GM23338 (cell line): ENCODE results near the gene DNAJC16. TPM values are rescaled to one million over a fixed set of nuclear protein-coding genes. Genes with fewer than 3 reads are reported as not detected.

Source experiments
- ATAC-seq: fragments of 200-7000 bp; cut with Tn5 transposase; 3 replicates; pipeline ENCODE4 v1.9.1; 2020
- DNase-seq: peaks from one replicate; pipeline ENCODE4 v3.0.0-alpha.2; 2015; ENCODE audit warnings: low spot score
- H2AFZ ChIP-seq: fragments of 200-600 bp; sonication (generic); 2 replicates; pipeline ENCODE4 v1.8.0; 2016; ENCODE audit warnings: antibody characterized with exemption, mild to moderate bottlenecking, moderate library complexity
- H3F3A ChIP-seq: fragments of 200-600 bp; sonication (generic); replicated peaks from 2 replicates; pipeline ENCODE4 v1.8.0; 2017; ENCODE audit warnings: antibody characterized with exemption, mixed run types, low read depth
- H3K27ac ChIP-seq: fragments of 200-600 bp; sonication (generic); 2 replicates; pipeline ENCODE4 v1.6.1; 2016; ENCODE audit warnings: low read depth
- H3K27me3 ChIP-seq: fragments of 200-600 bp; sonication (generic); 2 replicates; pipeline ENCODE4 v1.8.0; 2016; ENCODE audit warnings: mild to moderate bottlenecking, mixed run types, moderate library complexity; ENCODE audit not compliant: insufficient read depth
- H3K36me3 ChIP-seq: fragments of 200-600 bp; sonication (generic); 2 replicates; pipeline ENCODE4 v1.8.0; 2016; ENCODE audit warnings: mild to moderate bottlenecking; ENCODE audit not compliant: insufficient read depth
- H3K4me1 ChIP-seq: fragments of 200-600 bp; sonication (generic); 2 replicates; pipeline ENCODE4 v1.8.0; 2016; ENCODE audit warnings: mild to moderate bottlenecking, moderate library complexity; ENCODE audit not compliant: insufficient read depth
- H3K4me2 ChIP-seq: fragments of 200-600 bp; sonication (generic); 2 replicates; pipeline ENCODE4 v1.7.1; 2017; ENCODE audit warnings: mixed run types
- H3K4me3 ChIP-seq: fragments of 200-600 bp; sonication (generic); 2 replicates; pipeline ENCODE4 v1.6.1; 2016; ENCODE audit warnings: mixed run types
- H3K79me2 ChIP-seq: fragments of 200-600 bp; sonication (generic); replicated peaks from 2 replicates; pipeline ENCODE4 v1.8.0; 2017; ENCODE audit warnings: mild to moderate bottlenecking; ENCODE audit not compliant: insufficient read depth
- H3K9me2 ChIP-seq: fragments of 200-600 bp; sonication (generic); 2 replicates; pipeline ENCODE4 v1.8.0; 2017; ENCODE audit not compliant: insufficient read depth
- H4K20me1 ChIP-seq: fragments of 200-600 bp; sonication (generic); replicated peaks from 2 replicates; pipeline ENCODE4 v1.8.0; 2017; ENCODE audit warnings: mild to moderate bottlenecking; ENCODE audit not compliant: insufficient read depth
- H3K27ac Mint-ChIP-seq: 2 replicates; pipeline ENCODE4 v1.8.0; 2020; ENCODE audit warnings: inconsistent platforms, mild to moderate bottlenecking, moderate library complexity, mixed read lengths
- H3K27me3 Mint-ChIP-seq: 3 replicates; pipeline ENCODE4 v1.8.0; 2022; ENCODE audit warnings: low read depth, mild to moderate bottlenecking, moderate library complexity, mixed read lengths, inconsistent platforms; ENCODE audit not compliant: insufficient read depth, poor library complexity
- H3K36me3 Mint-ChIP-seq: 3 replicates; pipeline ENCODE4 v1.8.0; 2021; ENCODE audit warnings: low read depth, mild to moderate bottlenecking, inconsistent platforms, moderate library complexity, mixed read lengths
- H3K4me1 Mint-ChIP-seq: 3 replicates; pipeline ENCODE4 v1.8.0; 2020; ENCODE audit warnings: mild to moderate bottlenecking, inconsistent platforms, mixed read lengths
- H3K4me3 Mint-ChIP-seq: 3 replicates; pipeline ENCODE4 v1.8.0; 2021; ENCODE audit warnings: moderate library complexity, mild to moderate bottlenecking, inconsistent platforms, mixed read lengths
- H3K9me3 Mint-ChIP-seq: 3 replicates; pipeline ENCODE4 v1.8.0; 2020; ENCODE audit warnings: moderate library complexity, mild to moderate bottlenecking, inconsistent platforms, mixed read lengths
- CREB1 ChIP-seq: fragments of 250-450 bp; sonication (Bioruptor Pico); IDR thresholded peaks from 2 replicates; pipeline ENCODE4 v1.5.0; 2020; ENCODE audit warnings: low read depth, mild to moderate bottlenecking, moderate library complexity
- EZH2 ChIP-seq: fragments of 200-600 bp; sonication (generic); IDR thresholded peaks from one replicate; pipeline ENCODE4 v1.8.0; 2017; ENCODE audit warnings: antibody characterized with exemption, mild to moderate bottlenecking, low read depth; ENCODE audit not compliant: unreplicated experiment
- EZH2phosphoT487 ChIP-seq: fragments of 200-600 bp; sonication (generic); IDR thresholded peaks from one replicate; pipeline ENCODE4 v1.8.1; 2018; ENCODE audit warnings: antibody characterized with exemption; ENCODE audit not compliant: unreplicated experiment
- JUNB ChIP-seq: IDR thresholded peaks from one replicate; pipeline ENCODE4 v1.6.1; 2016; ENCODE audit warnings: antibody characterized with exemption; ENCODE audit not compliant: unreplicated experiment
- POLR2AphosphoS5 ChIP-seq: IDR thresholded peaks from 2 replicates; pipeline ENCODE4 v1.6.1; 2016; ENCODE audit warnings: antibody characterized with exemption, low read depth
- ZNF331 ChIP-seq: fragments of 250-450 bp; sonication (Bioruptor Pico); IDR thresholded peaks from 2 replicates; pipeline ENCODE4 v1.5.0; 2020; ENCODE audit warnings: low read depth, mild to moderate bottlenecking, moderate library complexity
- polyA plus RNA-seq: library from polyadenylated mRNA; unstranded; fragments of >200 nt; fragmentation: Nextera tagmentation; extraction: Ambion mirVana; gene quantifications from 2 replicates; pipeline ENCODE4 v1.2.1, GENCODE V29; 2016
- total RNA-seq: library from RNA; depleted of rRNA; stranded (reverse); fragments of >200 nt; shearing (Covaris generic); gene quantifications from 2 replicates; pipeline ENCODE4 v1.2.3, GENCODE V29; 2014
- TF ChIP-seq, protein P1 (sequence below): IDR thresholded peaks from one replicate; pipeline ENCODE4 v1.6.1; 2018; ENCODE audit warnings: antibody characterized with exemption; ENCODE audit not compliant: unreplicated experiment
- TF ChIP-seq, protein P2 (sequence below): fragments of 250-450 bp; sonication (Bioruptor Pico); IDR thresholded peaks from 2 replicates; pipeline ENCODE4 v1.5.0; 2020; ENCODE audit warnings: mild to moderate bottlenecking, moderate library complexity
- TF ChIP-seq, protein P3 (sequence below): IDR thresholded peaks from 2 replicates; pipeline ENCODE4 v1.6.1; 2016; ENCODE audit warnings: antibody characterized with exemption
- TF ChIP-seq, protein P4 (sequence below), 2 experiments: fragments of 200-600 bp in 1 of 2; sonication (generic) in 1 of 2; conservative IDR thresholded peaks; 2 replicates each; pipeline versions ENCODE4 v1.5.1 to v1.6.1; 2016 to 2017; ENCODE audit warnings: antibody characterized with exemption in 2 of 2, low read depth in 2 of 2, mild to moderate bottlenecking in 2 of 2, moderate library complexity in 1 of 2

The DNAJC16 gene
- total and polyA plus RNA-seq, 2 experiments from 2014 or later = 6.3 to 18.0 TPM

DNA sequence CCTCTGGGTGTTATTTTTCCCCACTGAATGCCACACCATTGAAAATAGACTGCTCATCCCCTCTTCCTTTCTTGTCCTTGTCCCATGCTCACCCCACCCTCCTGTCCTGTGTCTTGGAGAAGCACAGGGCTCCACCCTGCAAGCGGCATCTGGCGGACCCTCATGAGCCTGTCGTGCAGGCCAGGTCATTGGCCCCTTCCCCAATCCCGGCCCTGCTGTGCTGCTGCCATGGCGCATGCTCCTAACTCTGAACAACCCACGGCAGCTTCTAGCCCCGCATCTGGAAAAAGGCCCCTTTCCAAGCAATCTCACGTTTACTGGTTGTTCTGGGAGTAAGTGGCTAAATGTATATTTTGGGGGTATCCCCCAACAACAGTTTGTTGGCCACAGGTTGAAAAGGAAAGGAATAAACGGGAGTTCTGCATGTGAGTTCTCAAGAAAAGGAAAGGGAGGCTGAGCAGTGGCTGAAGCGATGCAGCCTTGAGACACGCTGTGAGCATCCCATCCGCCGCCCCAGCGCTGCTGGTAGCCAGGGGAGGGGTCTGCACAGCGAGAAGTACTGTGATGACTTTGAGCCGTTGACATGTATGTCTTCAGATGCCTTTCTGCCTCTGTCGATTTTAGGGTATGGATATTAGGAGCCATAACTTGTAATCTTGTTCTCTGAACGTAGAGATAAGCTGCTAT lies 41.9 kb downstream of the DNAJC16 start:
- no peaks in the 10 kb centered on the region for H3K79me2 ChIP-seq
- no peak overlapping the region for H3K4me3 Mint-ChIP-seq
- no peaks in the 10 kb centered on the region for H3F3A ChIP-seq
- peaks cover 7% of the 10 kb centered on the region for H3K27me3 Mint-ChIP-seq
- H3K36me3 ChIP-seq = peaks cover 36% of the 10 kb centered on the region
- no peak overlapping the region for H2AFZ ChIP-seq
- H3K4me2 ChIP-seq = no peak overlapping the region
- H3K4me1 Mint-ChIP-seq = 0 out of 3 replicates have a peak, but pooled peaks cover 3% of the 10 kb centered on the region
- H3K4me3 ChIP-seq = no peak overlapping the region
- H3K9me3 Mint-ChIP-seq = no peaks in the 10 kb centered on the region
- no peaks in the 10 kb centered on the region for H3K9me2 ChIP-seq
- no peak overlapping the region for H3K27ac Mint-ChIP-seq
- peaks cover 6% of the 10 kb centered on the region; the same call in 1 of the 2 replicates for H4K20me1 ChIP-seq
- no peak for DNase-seq
- H3K4me1 ChIP-seq = no peaks in the 10 kb centered on the region
- no peak for ATAC-seq
- no peaks in the 10 kb centered on the region for H3K27me3 ChIP-seq
- H3K36me3 Mint-ChIP-seq = peaks cover 56% of the 10 kb centered on the region
- H3K27ac ChIP-seq = no peak overlapping the region
- TF ChIP-seq EZH2phosphoT487 = no peak
- TF ChIP-seq JUNB = no peak
- no peak for TF ChIP-seq EZH2
- TF ChIP-seq, protein P1, sequence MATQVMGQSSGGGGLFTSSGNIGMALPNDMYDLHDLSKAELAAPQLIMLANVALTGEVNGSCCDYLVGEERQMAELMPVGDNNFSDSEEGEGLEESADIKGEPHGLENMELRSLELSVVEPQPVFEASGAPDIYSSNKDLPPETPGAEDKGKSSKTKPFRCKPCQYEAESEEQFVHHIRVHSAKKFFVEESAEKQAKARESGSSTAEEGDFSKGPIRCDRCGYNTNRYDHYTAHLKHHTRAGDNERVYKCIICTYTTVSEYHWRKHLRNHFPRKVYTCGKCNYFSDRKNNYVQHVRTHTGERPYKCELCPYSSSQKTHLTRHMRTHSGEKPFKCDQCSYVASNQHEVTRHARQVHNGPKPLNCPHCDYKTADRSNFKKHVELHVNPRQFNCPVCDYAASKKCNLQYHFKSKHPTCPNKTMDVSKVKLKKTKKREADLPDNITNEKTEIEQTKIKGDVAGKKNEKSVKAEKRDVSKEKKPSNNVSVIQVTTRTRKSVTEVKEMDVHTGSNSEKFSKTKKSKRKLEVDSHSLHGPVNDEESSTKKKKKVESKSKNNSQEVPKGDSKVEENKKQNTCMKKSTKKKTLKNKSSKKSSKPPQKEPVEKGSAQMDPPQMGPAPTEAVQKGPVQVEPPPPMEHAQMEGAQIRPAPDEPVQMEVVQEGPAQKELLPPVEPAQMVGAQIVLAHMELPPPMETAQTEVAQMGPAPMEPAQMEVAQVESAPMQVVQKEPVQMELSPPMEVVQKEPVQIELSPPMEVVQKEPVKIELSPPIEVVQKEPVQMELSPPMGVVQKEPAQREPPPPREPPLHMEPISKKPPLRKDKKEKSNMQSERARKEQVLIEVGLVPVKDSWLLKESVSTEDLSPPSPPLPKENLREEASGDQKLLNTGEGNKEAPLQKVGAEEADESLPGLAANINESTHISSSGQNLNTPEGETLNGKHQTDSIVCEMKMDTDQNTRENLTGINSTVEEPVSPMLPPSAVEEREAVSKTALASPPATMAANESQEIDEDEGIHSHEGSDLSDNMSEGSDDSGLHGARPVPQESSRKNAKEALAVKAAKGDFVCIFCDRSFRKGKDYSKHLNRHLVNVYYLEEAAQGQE = no peak
- TF ChIP-seq, protein P2, sequence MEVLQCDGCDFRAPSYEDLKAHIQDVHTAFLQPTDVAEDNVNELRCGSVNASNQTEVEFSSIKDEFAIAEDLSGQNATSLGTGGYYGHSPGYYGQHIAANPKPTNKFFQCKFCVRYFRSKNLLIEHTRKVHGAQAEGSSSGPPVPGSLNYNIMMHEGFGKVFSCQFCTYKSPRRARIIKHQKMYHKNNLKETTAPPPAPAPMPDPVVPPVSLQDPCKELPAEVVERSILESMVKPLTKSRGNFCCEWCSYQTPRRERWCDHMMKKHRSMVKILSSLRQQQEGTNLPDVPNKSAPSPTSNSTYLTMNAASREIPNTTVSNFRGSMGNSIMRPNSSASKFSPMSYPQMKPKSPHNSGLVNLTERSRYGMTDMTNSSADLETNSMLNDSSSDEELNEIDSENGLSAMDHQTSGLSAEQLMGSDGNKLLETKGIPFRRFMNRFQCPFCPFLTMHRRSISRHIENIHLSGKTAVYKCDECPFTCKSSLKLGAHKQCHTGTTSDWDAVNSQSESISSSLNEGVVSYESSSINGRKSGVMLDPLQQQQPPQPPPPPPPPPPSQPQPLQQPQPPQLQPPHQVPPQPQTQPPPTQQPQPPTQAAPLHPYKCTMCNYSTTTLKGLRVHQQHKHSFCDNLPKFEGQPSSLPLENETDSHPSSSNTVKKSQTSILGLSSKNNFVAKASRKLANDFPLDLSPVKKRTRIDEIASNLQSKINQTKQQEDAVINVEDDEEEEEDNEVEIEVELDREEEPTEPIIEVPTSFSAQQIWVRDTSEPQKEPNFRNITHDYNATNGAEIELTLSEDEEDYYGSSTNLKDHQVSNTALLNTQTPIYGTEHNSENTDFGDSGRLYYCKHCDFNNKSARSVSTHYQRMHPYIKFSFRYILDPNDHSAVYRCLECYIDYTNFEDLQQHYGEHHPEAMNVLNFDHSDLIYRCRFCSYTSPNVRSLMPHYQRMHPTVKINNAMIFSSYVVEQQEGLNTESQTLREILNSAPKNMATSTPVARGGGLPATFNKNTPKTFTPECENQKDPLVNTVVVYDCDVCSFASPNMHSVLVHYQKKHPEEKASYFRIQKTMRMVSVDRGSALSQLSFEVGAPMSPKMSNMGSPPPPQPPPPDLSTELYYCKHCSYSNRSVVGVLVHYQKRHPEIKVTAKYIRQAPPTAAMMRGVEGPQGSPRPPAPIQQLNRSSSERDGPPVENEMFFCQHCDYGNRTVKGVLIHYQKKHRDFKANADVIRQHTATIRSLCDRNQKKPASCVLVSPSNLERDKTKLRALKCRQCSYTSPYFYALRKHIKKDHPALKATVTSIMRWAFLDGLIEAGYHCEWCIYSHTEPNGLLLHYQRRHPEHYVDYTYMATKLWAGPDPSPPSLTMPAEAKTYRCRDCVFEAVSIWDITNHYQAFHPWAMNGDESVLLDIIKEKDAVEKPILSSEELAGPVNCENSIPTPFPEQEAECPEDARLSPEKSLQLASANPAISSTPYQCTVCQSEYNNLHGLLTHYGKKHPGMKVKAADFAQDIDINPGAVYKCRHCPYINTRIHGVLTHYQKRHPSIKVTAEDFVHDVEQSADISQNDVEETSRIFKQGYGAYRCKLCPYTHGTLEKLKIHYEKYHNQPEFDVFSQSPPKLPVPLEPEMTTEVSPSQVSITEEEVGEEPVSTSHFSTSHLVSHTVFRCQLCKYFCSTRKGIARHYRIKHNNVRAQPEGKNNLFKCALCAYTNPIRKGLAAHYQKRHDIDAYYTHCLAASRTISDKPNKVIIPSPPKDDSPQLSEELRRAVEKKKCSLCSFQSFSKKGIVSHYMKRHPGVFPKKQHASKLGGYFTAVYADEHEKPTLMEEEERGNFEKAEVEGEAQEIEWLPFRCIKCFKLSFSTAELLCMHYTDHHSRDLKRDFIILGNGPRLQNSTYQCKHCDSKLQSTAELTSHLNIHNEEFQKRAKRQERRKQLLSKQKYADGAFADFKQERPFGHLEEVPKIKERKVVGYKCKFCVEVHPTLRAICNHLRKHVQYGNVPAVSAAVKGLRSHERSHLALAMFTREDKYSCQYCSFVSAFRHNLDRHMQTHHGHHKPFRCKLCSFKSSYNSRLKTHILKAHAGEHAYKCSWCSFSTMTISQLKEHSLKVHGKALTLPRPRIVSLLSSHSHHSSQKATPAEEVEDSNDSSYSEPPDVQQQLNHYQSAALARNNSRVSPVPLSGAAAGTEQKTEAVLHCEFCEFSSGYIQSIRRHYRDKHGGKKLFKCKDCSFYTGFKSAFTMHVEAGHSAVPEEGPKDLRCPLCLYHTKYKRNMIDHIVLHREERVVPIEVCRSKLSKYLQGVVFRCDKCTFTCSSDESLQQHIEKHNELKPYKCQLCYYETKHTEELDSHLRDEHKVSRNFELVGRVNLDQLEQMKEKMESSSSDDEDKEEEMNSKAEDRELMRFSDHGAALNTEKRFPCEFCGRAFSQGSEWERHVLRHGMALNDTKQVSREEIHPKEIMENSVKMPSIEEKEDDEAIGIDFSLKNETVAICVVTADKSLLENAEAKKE (CRISPR knock-in tag) = no peak
- TF ChIP-seq, protein P3, sequence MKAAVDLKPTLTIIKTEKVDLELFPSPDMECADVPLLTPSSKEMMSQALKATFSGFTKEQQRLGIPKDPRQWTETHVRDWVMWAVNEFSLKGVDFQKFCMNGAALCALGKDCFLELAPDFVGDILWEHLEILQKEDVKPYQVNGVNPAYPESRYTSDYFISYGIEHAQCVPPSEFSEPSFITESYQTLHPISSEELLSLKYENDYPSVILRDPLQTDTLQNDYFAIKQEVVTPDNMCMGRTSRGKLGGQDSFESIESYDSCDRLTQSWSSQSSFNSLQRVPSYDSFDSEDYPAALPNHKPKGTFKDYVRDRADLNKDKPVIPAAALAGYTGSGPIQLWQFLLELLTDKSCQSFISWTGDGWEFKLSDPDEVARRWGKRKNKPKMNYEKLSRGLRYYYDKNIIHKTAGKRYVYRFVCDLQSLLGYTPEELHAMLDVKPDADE = no peak
- no peak for TF ChIP-seq POLR2AphosphoS5
- TF ChIP-seq ZNF331 (CRISPR knock-in tag) = no peak
- TF ChIP-seq CREB1 = no peak
- TF ChIP-seq, protein P4, sequence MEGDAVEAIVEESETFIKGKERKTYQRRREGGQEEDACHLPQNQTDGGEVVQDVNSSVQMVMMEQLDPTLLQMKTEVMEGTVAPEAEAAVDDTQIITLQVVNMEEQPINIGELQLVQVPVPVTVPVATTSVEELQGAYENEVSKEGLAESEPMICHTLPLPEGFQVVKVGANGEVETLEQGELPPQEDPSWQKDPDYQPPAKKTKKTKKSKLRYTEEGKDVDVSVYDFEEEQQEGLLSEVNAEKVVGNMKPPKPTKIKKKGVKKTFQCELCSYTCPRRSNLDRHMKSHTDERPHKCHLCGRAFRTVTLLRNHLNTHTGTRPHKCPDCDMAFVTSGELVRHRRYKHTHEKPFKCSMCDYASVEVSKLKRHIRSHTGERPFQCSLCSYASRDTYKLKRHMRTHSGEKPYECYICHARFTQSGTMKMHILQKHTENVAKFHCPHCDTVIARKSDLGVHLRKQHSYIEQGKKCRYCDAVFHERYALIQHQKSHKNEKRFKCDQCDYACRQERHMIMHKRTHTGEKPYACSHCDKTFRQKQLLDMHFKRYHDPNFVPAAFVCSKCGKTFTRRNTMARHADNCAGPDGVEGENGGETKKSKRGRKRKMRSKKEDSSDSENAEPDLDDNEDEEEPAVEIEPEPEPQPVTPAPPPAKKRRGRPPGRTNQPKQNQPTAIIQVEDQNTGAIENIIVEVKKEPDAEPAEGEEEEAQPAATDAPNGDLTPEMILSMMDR (conservative IDR thresholded peaks at IDR 0.05; ENCODE audit: low read depth in 2 of 2) = no peak
